HepG2 (cell line): ENCODE results near the gene PFDN2. TPM values are rescaled to one million over a fixed set of nuclear protein-coding genes. Genes with fewer than 3 reads are reported as not detected.

ENCODE experiments used
- AGO2 ChIP-seq: fragments of 200-400 bp; formaldehyde crosslinking; optimal IDR thresholded peaks from 2 replicates; pipeline ENCODE3; 2017; ENCODE audit warnings: mild to moderate bottlenecking, low read depth, low read length, moderate library complexity
- HDAC2 ChIP-seq: sonication (generic); formaldehyde crosslinking; IDR thresholded peaks from 2 replicates; pipeline ENCODE4 v1.4.0; 2020; ENCODE audit warnings: missing genetic modification reagents
- HOXA7 ChIP-seq: sonication (generic); formaldehyde crosslinking; IDR thresholded peaks from 2 replicates; pipeline ENCODE4 v1.8.1; 2022; ENCODE audit warnings: mild to moderate bottlenecking, missing genetic modification reagents, moderate library complexity
- NFKB2 ChIP-seq: sonication (generic); formaldehyde crosslinking; IDR thresholded peaks from 2 replicates; pipeline ENCODE4 v1.4.0; 2020; ENCODE audit warnings: missing genetic modification reagents, borderline replicate concordance
- NR2F2 ChIP-seq: IDR thresholded peaks from 2 replicates; pipeline ENCODE4 v1.6.1; 2012; ENCODE audit warnings: low read depth, inconsistent platforms, borderline replicate concordance
- SMARCC2 ChIP-seq: fragments of 450-650 bp; IDR thresholded peaks from 2 replicates; pipeline ENCODE4 v1.6.1; 2017; ENCODE audit warnings: antibody characterized with exemption, mild to moderate bottlenecking
- TRIM24 ChIP-seq: sonication (generic); formaldehyde crosslinking; IDR thresholded peaks from 2 replicates; pipeline ENCODE4 v1.8.0; 2022; ENCODE audit warnings: mild to moderate bottlenecking, missing genetic modification reagents
- ZBTB2 ChIP-seq: sonication (generic); formaldehyde crosslinking; IDR thresholded peaks from 2 replicates; pipeline ENCODE4 v1.8.0; 2022; ENCODE audit warnings: low read depth, missing genetic modification reagents
- ZFP90 ChIP-seq: sonication (generic); formaldehyde crosslinking; IDR thresholded peaks from 2 replicates; pipeline ENCODE4 v1.8.0; 2022; ENCODE audit warnings: missing genetic modification reagents, mild to moderate bottlenecking, inconsistent platforms, borderline replicate concordance
- ZNF260 ChIP-seq: sonication (generic); formaldehyde crosslinking; IDR thresholded peaks from 2 replicates; pipeline ENCODE4 v1.4.0; 2020; ENCODE audit warnings: missing genetic modification reagents, low read depth, mild to moderate bottlenecking, borderline replicate concordance
- ZNF292 ChIP-seq: sonication (generic); formaldehyde crosslinking; IDR thresholded peaks from 2 replicates; pipeline ENCODE4 v1.8.1; 2022; ENCODE audit warnings: mild to moderate bottlenecking, low read depth, missing genetic modification reagents, borderline replicate concordance
- ZNF333 ChIP-seq: sonication (generic); formaldehyde crosslinking; IDR thresholded peaks from 2 replicates; pipeline ENCODE4 v1.4.0; 2020; ENCODE audit warnings: mild to moderate bottlenecking, missing genetic modification reagents, borderline replicate concordance
- ZNF550 ChIP-seq: sonication (generic); formaldehyde crosslinking; IDR thresholded peaks from 2 replicates; pipeline ENCODE4 v1.4.0; 2020; ENCODE audit warnings: mild to moderate bottlenecking, missing genetic modification reagents, borderline replicate concordance
- ZNF563 ChIP-seq: sonication (generic); formaldehyde crosslinking; IDR thresholded peaks from 2 replicates; pipeline ENCODE4 v1.8.0; 2022; ENCODE audit warnings: mild to moderate bottlenecking, moderate library complexity, missing genetic modification reagents
- ZNF567 ChIP-seq: sonication (generic); formaldehyde crosslinking; IDR thresholded peaks from 2 replicates; pipeline ENCODE4 v1.8.1; 2023; ENCODE audit warnings: mild to moderate bottlenecking, missing genetic modification reagents, borderline replicate concordance
- ZNF891 ChIP-seq: sonication (generic); formaldehyde crosslinking; IDR thresholded peaks from 2 replicates; pipeline ENCODE4 v1.5.0; 2020; ENCODE audit warnings: mild to moderate bottlenecking, missing genetic modification reagents
- ZSCAN21 ChIP-seq: sonication (generic); formaldehyde crosslinking; IDR thresholded peaks from 2 replicates; pipeline ENCODE4 v1.8.0; 2022; ENCODE audit warnings: mild to moderate bottlenecking, missing genetic modification reagents, moderate library complexity, borderline replicate concordance
- polyA plus RNA-seq, 8 experiments: library from polyadenylated mRNA; depleted of rRNA in 3 of 8; stranded (reverse) in 7 of 8; unstranded in 1 of 8; fragments of >200 nt; fragmentation: Illumina TruSeq in 4 of 8; extraction: Trizol in 4 of 8; gene quantifications; 2 replicates each; pipeline versions ENCODE4 v1.2.1 to v1.2.3, GENCODE V29; 2011 to 2016; ENCODE audit warnings: low read depth in 4 of 8, missing spikeins in 1 of 8, mixed read lengths in 1 of 8; ENCODE audit not compliant: insufficient read depth in 1 of 8
- total RNA-seq, 5 experiments: library from RNA; depleted of rRNA; stranded (reverse); fragments of >200 nt; fragmentation: Illumina TruSeq; extraction: Trizol; gene quantifications; 2 replicates each; pipeline ENCODE4 v1.2.3, GENCODE V29; 2016; ENCODE audit warnings: low read depth in 1 of 5
- TF ChIP-seq, protein P1 (sequence below): sonication (generic); formaldehyde crosslinking; IDR thresholded peaks from 2 replicates; pipeline ENCODE4 v1.9.0; 2021; ENCODE audit warnings: missing genetic modification reagents, borderline replicate concordance
- TF ChIP-seq, protein P2 (sequence below): fragments of 450-650 bp; IDR thresholded peaks from 2 replicates; pipeline ENCODE4 v1.6.1; 2017

The PFDN2 gene
- total and polyA plus RNA-seq, 2 of the 13 experiments (the other 11 are each of a cell fraction or from before 2014, with no cell fraction given), result 62.6 to 63.6 TPM

- no peak for TF ChIP-seq HOXA7 (CRISPR knock-in tag)
- TF ChIP-seq SMARCC2, result no peak
- no peak for TF ChIP-seq ZNF550 (CRISPR knock-in tag)
- no peak for TF ChIP-seq ZFP90 (CRISPR knock-in tag)
- no peak for TF ChIP-seq TRIM24 (CRISPR knock-in tag)
- no peak for TF ChIP-seq ZNF891 (CRISPR knock-in tag)
- TF ChIP-seq NFKB2, result no peak
- TF ChIP-seq ZBTB2, result no peak
- TF ChIP-seq HDAC2 (CRISPR knock-in tag), result no peak
- TF ChIP-seq AGO2, result no peak
- TF ChIP-seq ZNF563 (CRISPR knock-in tag), result no peak
- no peak for TF ChIP-seq ZNF567 (CRISPR knock-in tag)
- no peak for TF ChIP-seq ZNF292
- TF ChIP-seq ZSCAN21 (CRISPR knock-in tag), result no peak
- no peak for TF ChIP-seq ZNF260
- no peak for TF ChIP-seq ZNF333
- TF ChIP-seq, protein P1, sequence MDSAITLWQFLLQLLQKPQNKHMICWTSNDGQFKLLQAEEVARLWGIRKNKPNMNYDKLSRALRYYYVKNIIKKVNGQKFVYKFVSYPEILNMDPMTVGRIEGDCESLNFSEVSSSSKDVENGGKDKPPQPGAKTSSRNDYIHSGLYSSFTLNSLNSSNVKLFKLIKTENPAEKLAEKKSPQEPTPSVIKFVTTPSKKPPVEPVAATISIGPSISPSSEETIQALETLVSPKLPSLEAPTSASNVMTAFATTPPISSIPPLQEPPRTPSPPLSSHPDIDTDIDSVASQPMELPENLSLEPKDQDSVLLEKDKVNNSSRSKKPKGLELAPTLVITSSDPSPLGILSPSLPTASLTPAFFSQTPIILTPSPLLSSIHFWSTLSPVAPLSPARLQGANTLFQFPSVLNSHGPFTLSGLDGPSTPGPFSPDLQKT (CRISPR knock-in tag), result no peak
- peak; percentile 49; the same call in 1 of the 2 replicates for TF ChIP-seq NR2F2
- TF ChIP-seq, protein P2, sequence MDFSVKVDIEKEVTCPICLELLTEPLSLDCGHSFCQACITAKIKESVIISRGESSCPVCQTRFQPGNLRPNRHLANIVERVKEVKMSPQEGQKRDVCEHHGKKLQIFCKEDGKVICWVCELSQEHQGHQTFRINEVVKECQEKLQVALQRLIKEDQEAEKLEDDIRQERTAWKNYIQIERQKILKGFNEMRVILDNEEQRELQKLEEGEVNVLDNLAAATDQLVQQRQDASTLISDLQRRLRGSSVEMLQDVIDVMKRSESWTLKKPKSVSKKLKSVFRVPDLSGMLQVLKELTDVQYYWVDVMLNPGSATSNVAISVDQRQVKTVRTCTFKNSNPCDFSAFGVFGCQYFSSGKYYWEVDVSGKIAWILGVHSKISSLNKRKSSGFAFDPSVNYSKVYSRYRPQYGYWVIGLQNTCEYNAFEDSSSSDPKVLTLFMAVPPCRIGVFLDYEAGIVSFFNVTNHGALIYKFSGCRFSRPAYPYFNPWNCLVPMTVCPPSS, result no peak
Measured at GRCh38 chr1:161091093-161091492, 26.7 kb downstream of the PFDN2 start (continued).
